ENCODE measurements around the gene CNTN1. TPM values are rescaled to one million over a fixed set of nuclear protein-coding genes. Genes with fewer than 3 reads are reported as not detected.

CNTN1 gene
- total RNA-seq, 2 donors from 2014 or later = 1.3 to 3.1 TPM

DNA sequence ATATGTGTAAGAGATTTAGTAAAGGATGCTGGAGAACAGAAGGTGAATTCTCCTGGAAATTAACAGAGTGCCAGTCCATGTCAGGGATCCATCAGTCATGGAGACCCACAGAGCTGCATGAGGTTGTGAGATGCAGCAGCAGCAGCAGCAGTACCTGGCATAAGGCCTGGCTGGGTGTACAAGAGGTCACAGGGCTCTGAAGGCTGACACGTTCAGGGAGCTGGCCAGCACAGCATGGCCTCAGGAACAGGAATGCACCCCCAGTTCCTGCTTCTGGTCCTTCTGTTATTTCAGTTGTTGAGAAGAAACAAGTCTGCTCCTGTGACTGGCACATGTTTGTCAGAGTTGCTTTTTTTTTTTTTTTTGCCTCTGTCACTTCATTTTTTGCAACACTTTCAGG is 210.8 kb downstream of the CNTN1 start:
- no peaks in the 10 kb centered on the region for H3K36me3 ChIP-seq (replicated peaks in 1 of 2; ENCODE audit: insufficient read depth in 1 of 2, low read depth in 2 of 2)
- H3K4me1 ChIP-seq = no peaks in the 10 kb centered on the region
- DNase-seq = no peak
- no peaks in the 10 kb centered on the region for H3K9me3 ChIP-seq
- TF ChIP-seq CTCF (IDR thresholded peaks at IDR 0.05) = no peak
- no peak for TF ChIP-seq POLR2A (IDR thresholded peaks at IDR 0.05)
- intact Hi-C loops (cut with DNase I) = no loop called here
- no peak overlapping the region for H3K4me3 ChIP-seq
- 21 to 31% methylated on average over 1 of the region's 1 CpG for WGBS, 2 donors
- no peak for ATAC-seq
- no peak overlapping the region for H3K27ac ChIP-seq
- H3K27me3 ChIP-seq = no peaks in the 10 kb centered on the region

DNA sequence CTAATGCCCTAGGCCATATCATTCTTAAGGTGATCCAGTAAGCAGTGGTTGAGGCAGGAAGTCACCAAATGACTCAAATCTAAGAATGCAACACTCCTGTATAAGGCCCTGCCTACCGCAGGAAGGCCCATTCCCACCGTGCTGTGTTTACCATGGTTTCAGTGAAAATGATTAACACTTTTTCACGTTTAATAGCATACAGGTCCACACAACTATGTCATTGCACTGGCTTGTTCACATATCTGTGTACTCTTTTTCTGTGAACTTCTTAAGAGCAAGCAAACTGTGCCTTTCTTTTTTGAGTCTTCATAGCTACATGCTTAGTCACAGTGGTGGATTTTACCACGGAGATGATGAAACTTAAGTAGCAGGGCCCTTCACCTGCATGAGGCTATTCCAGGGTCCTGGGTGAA is 214.9 kb downstream of the CNTN1 start:
- intact Hi-C loops (cut with DNase I) = no loop called here
- 47 to 60% methylated on average over 4 of the region's 4 CpGs for WGBS, 2 donors
- no peak for ATAC-seq

DNA sequence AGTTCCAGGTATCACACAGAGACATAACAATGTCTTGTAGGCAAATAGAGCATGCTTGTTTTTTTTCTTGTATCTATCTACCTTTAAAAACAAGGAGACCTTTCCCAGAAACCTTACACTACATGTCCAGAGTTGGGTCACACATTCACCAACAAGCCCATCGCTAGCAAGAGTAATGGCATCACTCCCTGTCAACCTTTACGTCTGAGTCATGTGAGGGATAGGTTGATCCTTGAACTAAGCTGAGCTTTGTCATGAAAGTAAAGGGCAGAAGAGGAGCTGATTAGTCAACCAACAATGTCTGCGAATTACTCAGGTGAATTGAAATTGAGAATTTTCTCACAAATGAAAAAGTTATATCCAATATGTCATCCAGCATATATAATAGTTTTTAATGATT is 219.4 kb downstream of the CNTN1 start:
- no peak for ATAC-seq
- Histone ChIP-seq H3K36me3 (replicated peaks in 1 of 2; ENCODE audit: insufficient read depth in 1 of 2, low read depth in 2 of 2) (no peaks in the 10 kb centered on the region), H3K4me3 (no peak overlapping the region), H3K9me3 (no peaks in the 10 kb centered on the region), H3K4me1 (no peaks in the 10 kb centered on the region), H3K27ac (no peak overlapping the region), H3K27me3 (no peaks in the 10 kb centered on the region)
- 79 to 87% methylated on average over 3 of the region's 3 CpGs for WGBS, 2 donors
- intact Hi-C loops (cut with DNase I) = no loop called here
- DNase-seq = no peak
- no peak for TF ChIP-seq POLR2A (IDR thresholded peaks at IDR 0.05)
- no peak for TF ChIP-seq CTCF (IDR thresholded peaks at IDR 0.05)

More for the DNA sequence above, 214.9 kb downstream of the CNTN1 start:
- Histone ChIP-seq H3K27me3 (no peaks in the 10 kb centered on the region), H3K9me3 (no peaks in the 10 kb centered on the region), H3K36me3 (replicated peaks in 1 of 2; ENCODE audit: insufficient read depth in 1 of 2, low read depth in 2 of 2) (no peaks in the 10 kb centered on the region), H3K4me1 (no peaks in the 10 kb centered on the region), H3K27ac (no peak overlapping the region), H3K4me3 (no peak overlapping the region)
- no peak for DNase-seq
- no peak for TF ChIP-seq CTCF (IDR thresholded peaks at IDR 0.05)
- no peak for TF ChIP-seq POLR2A (IDR thresholded peaks at IDR 0.05)

- no peaks in the 10 kb centered on the region for H3K4me1 ChIP-seq
- WGBS, 2 donors = 53 to 67% methylated on average over 2 of the region's 2 CpGs
- no peaks in the 10 kb centered on the region for H3K36me3 ChIP-seq (replicated peaks in 1 of 2; ENCODE audit: insufficient read depth in 1 of 2, low read depth in 2 of 2)
- no peaks in the 10 kb centered on the region for H3K9me3 ChIP-seq
- TF ChIP-seq CTCF (IDR thresholded peaks at IDR 0.05) (no peak), POLR2A (IDR thresholded peaks at IDR 0.05) (no peak)
- no peak overlapping the region for H3K27ac ChIP-seq
- ATAC-seq (no peak), DNase-seq (no peak)
- H3K4me3 ChIP-seq = no peak overlapping the region
- H3K27me3 ChIP-seq = no peaks in the 10 kb centered on the region
- intact Hi-C loops (cut with DNase I) = no loop called here
Observed at GRCh38 chr12:40915172-40915571, 222.9 kb downstream of the CNTN1 start.

GRCh38 chr12:40917561-40917960 is 225.3 kb downstream of the CNTN1 start:
- intact Hi-C loops (cut with DNase I) = no loop called here
- no peak for ATAC-seq
- no peaks in the 10 kb centered on the region for H3K36me3 ChIP-seq (replicated peaks in 1 of 2; ENCODE audit: insufficient read depth in 1 of 2, low read depth in 2 of 2)
- H3K27ac ChIP-seq = no peak overlapping the region
- no peaks in the 10 kb centered on the region for H3K27me3 ChIP-seq
- H3K4me1 ChIP-seq = no peaks in the 10 kb centered on the region
- DNase-seq = no peak
- TF ChIP-seq CTCF (IDR thresholded peaks at IDR 0.05) (no peak), POLR2A (IDR thresholded peaks at IDR 0.05) (no peak)
- H3K4me3 ChIP-seq = no peak overlapping the region
- WGBS, 2 donors = 32 to 36% methylated on average over 6 of the region's 6 CpGs
- no peaks in the 10 kb centered on the region for H3K9me3 ChIP-seq
